ENCODE data around the gene PAOX. TPM values are rescaled to one million over a fixed set of nuclear protein-coding genes. Genes with fewer than 3 reads are reported as not detected.

PAOX gene
- total and polyA plus RNA-seq, 2 of the 13 experiments (the other 11 are each of a cell fraction or from before 2014, with no cell fraction given): 0.49 to 0.77 TPM

- peaks cover 0 to 34% of the 10 kb centered on the region in 2 experiments; a peak in 4 of 5 replicates for H3K36me3 ChIP-seq (replicated peaks in 1 of 2; ENCODE audit: control insufficient read depth in 1 of 2, insufficient read depth in 2 of 2, low read length in 2 of 2)
- POLR2A ChIA-PET: interaction anchor here (3.1 to 3.5 kb wide), 2 partner anchors 17 to 37 kb away, joined by 16 to 21 read pairs; partner anchors contain the start of genes FUOM and PAOX
- WGBS (ENCODE audit: low lambda C conversion rate): 97% methylated on average over 19 of the region's 19 CpGs
- in situ Hi-C loops (cut with HindIII; ENCODE audit: extremely low pct_ligation_motif_present, low pct_unique_long_range_greater_than_20kb) (no loop called here), intact Hi-C loops (cut with micrococcal nuclease; ENCODE audit: unreplicated experiment) (no loop called here)
- no peak overlapping the region for H3K4me2 ChIP-seq (ENCODE audit: low read depth, low read length)
- no peak overlapping the region for H3K9ac ChIP-seq (ENCODE audit: insufficient read depth, low read depth, low read length)
- DNase-seq (ENCODE audit: low spot score) (no peak), FAIRE-seq (no peak), ATAC-seq (no peak)
- no peak overlapping the region for H3K4me3 ChIP-seq (replicated peaks in 1 of 3; ENCODE audit: insufficient read depth in 1 of 3, low read depth in 2 of 3, low read length in 3 of 3)
- no peak overlapping the region for H3K27ac ChIP-seq (ENCODE audit: extremely low read length, insufficient read depth, low read length)
- H2AFZ ChIP-seq (ENCODE audit: low read length): no peak overlapping the region
- H3K79me2 ChIP-seq (ENCODE audit: insufficient read depth, low read length): peaks cover 17% of the 10 kb centered on the region
- BruUV-seq (replicated peaks): no TSS peak
- peaks cover 19% of the 10 kb centered on the region for H3K4me1 ChIP-seq (ENCODE audit: insufficient read depth, low read length)
- TF ChIP-seq TIGD3 (CRISPR knock-in tag; IDR thresholded peaks at IDR 0.05; ENCODE audit: borderline replicate concordance) (no peak), AGO2 (optimal IDR thresholded peaks at IDR 0.05; ENCODE audit: low read depth, low read length) (peak; percentile 25)
- CTCF ChIA-PET (ENCODE audit: low intra/inter-chr PET ratio, low total read pairs): no interaction called here
- no peaks in the 10 kb centered on the region for H4K20me1 ChIP-seq (ENCODE audit: insufficient read depth, low read length)
- no peaks in the 10 kb centered on the region; a peak in 1 of 5 replicates for H3K27me3 ChIP-seq (ENCODE audit: control insufficient read depth in 1 of 2, insufficient read depth in 2 of 2, low read length in 2 of 2)
- H3K9me3 ChIP-seq (ENCODE audit: low read length): no peaks in the 10 kb centered on the region
These were observed 17.1 kb downstream of the PAOX start for GRCh38 chr10:133396035-133396624.

DNA sequence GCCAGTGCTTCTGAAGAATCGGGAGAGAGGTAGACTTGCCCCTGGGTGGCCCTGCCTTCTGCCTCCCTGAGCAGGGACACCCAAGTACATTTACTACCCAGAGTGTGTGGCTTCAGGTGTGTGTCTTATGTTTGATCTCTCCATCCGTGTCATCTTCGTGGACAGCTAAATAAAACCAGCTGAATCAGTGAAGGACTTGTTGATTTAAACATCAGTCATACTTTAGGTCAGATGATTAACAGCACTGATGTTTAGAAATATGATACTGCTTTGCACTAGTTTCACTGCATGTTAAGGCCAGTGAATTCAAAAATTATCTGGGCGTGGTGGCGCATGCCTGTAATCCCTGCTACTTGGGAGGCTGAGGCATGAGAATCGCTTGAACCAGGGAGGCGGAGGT is 18.9 kb downstream of the PAOX start:
- ChIA-PET POLR2A (no interaction called here), CTCF (ENCODE audit: low intra/inter-chr PET ratio, low total read pairs) (no interaction called here)
- Histone ChIP-seq H3K4me3 (replicated peaks in 1 of 3; ENCODE audit: insufficient read depth in 1 of 3, low read depth in 2 of 3, low read length in 3 of 3) (no peak overlapping the region), H3K79me2 (ENCODE audit: insufficient read depth, low read length) (peaks cover 17% of the 10 kb centered on the region), H4K20me1 (ENCODE audit: insufficient read depth, low read length) (no peaks in the 10 kb centered on the region), H3K27me3 (ENCODE audit: control insufficient read depth in 1 of 2, insufficient read depth in 2 of 2, low read length in 2 of 2) (no peaks in the 10 kb centered on the region; a peak in 1 of 5 replicates), H3K9ac (ENCODE audit: insufficient read depth, low read depth, low read length) (no peak overlapping the region), H3K4me1 (ENCODE audit: insufficient read depth, low read length) (peaks cover 19% of the 10 kb centered on the region), H3K27ac (ENCODE audit: extremely low read length, insufficient read depth, low read length) (no peak overlapping the region), H3K9me3 (ENCODE audit: low read length) (no peaks in the 10 kb centered on the region), H3K4me2 (ENCODE audit: low read depth, low read length) (no peak overlapping the region), H2AFZ (ENCODE audit: low read length) (no peak overlapping the region), H3K36me3 (replicated peaks in 1 of 2; ENCODE audit: control insufficient read depth in 1 of 2, insufficient read depth in 2 of 2, low read length in 2 of 2) (peaks cover 5 to 50% of the 10 kb centered on the region in 2 experiments; a peak in 4 of 5 replicates)
- no peak for FAIRE-seq
- no TSS peak for BruUV-seq (replicated peaks)
- no peak for ATAC-seq
- DNase-seq (ENCODE audit: low spot score): no peak
- intact Hi-C loops (cut with micrococcal nuclease; ENCODE audit: unreplicated experiment): no loop called here
- in situ Hi-C loops (cut with HindIII; ENCODE audit: extremely low pct_ligation_motif_present, low pct_unique_long_range_greater_than_20kb): no loop called here
- over 99% methylated on average over 7 of the region's 7 CpGs for WGBS (ENCODE audit: low lambda C conversion rate)
- TF ChIP-seq KLF15 (CRISPR knock-in tag; IDR thresholded peaks at IDR 0.05; ENCODE audit: borderline replicate concordance): no peak
- TF ChIP-seq ZFP91 (CRISPR knock-in tag; IDR thresholded peaks at IDR 0.05; ENCODE audit: borderline replicate concordance): no peak
- no peak for TF ChIP-seq MED8 (CRISPR knock-in tag; IDR thresholded peaks at IDR 0.05; ENCODE audit: insufficient replicate concordance)
- no peak for TF ChIP-seq PAWR (CRISPR knock-in tag; IDR thresholded peaks at IDR 0.05; ENCODE audit: borderline replicate concordance)
- no peak for TF ChIP-seq FIP1L1 (IDR thresholded peaks at IDR 0.05; ENCODE audit: borderline replicate concordance, insufficient read depth, low read depth, low read length)
- TF ChIP-seq CEBPG (CRISPR knock-in tag; IDR thresholded peaks at IDR 0.05): no peak
- no peak for TF ChIP-seq ZNF232 (CRISPR knock-in tag; IDR thresholded peaks at IDR 0.05; ENCODE audit: borderline replicate concordance)
- TF ChIP-seq, protein P1, sequence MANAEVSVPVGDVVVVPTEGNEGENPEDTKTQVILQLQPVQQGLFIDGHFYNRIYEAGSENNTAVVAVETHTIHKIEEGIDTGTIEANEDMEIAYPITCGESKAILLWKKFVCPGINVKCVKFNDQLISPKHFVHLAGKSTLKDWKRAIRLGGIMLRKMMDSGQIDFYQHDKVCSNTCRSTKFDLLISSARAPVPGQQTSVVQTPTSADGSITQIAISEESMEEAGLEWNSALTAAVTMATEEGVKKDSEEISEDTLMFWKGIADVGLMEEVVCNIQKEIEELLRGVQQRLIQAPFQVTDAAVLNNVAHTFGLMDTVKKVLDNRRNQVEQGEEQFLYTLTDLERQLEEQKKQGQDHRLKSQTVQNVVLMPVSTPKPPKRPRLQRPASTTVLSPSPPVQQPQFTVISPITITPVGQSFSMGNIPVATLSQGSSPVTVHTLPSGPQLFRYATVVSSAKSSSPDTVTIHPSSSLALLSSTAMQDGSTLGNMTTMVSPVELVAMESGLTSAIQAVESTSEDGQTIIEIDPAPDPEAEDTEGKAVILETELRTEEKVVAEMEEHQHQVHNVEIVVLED (CRISPR knock-in tag; IDR thresholded peaks at IDR 0.05; ENCODE audit: borderline replicate concordance): no peak
- no peak for TF ChIP-seq KAT2B (IDR thresholded peaks at IDR 0.05; ENCODE audit: borderline replicate concordance, low read depth, low read length)

Data from HepG2 (cell line).